SK-N-SH (cell line): ENCODE measurements around the gene CCDC50. TPM values are rescaled to one million over a fixed set of nuclear protein-coding genes. Genes with fewer than 3 reads are reported as not detected.

Experiments
- CTCF ChIA-PET: fragments of 300-600, 350-600 bp; formaldehyde crosslinking; extraction: SDS; loops from one replicate; lab custom pipeline; 2021; lab: Yijun Ruan, JAX
- POLR2A ChIA-PET: fragments of 350-600 bp; sonication (Branson Sonifier 250); formaldehyde crosslinking; extraction: SDS; loops from one replicate; lab custom pipeline; 2020; ENCODE audit warnings: antibody characterized with exemption, inconsistent platforms; lab: Yijun Ruan, JAX
- DNase-seq: peaks from one replicate; pipeline ENCODE4 v3.0.0; 2012
- H2AFZ ChIP-seq: fragments of 200-600 bp; sonication (generic); 2 replicates; pipeline ENCODE4 v1.8.1; 2016; ENCODE audit warnings: antibody characterized with exemption, mild to moderate bottlenecking, low read depth
- H3F3A ChIP-seq: fragments of 200-600 bp; sonication (generic); replicated peaks from 2 replicates; pipeline ENCODE3; 2016; ENCODE audit warnings: antibody characterized with exemption, mild to moderate bottlenecking; ENCODE audit not compliant: insufficient read depth
- H3K27ac ChIP-seq, 2 experiments: fragments of 200-500 bp in 1 of 2; fragments of 200-600 bp in 1 of 2; sonication (Bioruptor generic) in 1 of 2; sonication (generic), shearing (Covaris generic) in 1 of 2; 2 replicates each; pipeline versions ENCODE4 v1.5.1 to v1.6.1; 2014 to 2016; ENCODE audit warnings: low read depth in 2 of 2, inconsistent platforms in 1 of 2, low read length in 1 of 2, mild to moderate bottlenecking in 1 of 2, mixed read lengths in 1 of 2
- H3K27me3 ChIP-seq: fragments of 200-600 bp; sonication (generic), shearing (Covaris generic); 2 replicates; pipeline ENCODE4 v1.6.1; 2016; ENCODE audit warnings: mixed run types; ENCODE audit not compliant: insufficient read depth
- H3K36me3 ChIP-seq, 2 experiments: fragments of 200-500 bp in 1 of 2; fragments of 200-600 bp in 1 of 2; sonication (Bioruptor generic) in 1 of 2; sonication (generic) in 1 of 2; replicated peaks in 1 of 2; 2 replicates each; pipeline versions ENCODE3 to v1.5.1; 2014 to 2016; ENCODE audit warnings: low read length in 1 of 2, mild to moderate bottlenecking in 1 of 2; ENCODE audit not compliant: insufficient read depth in 2 of 2, control insufficient read depth in 1 of 2
- H3K4me1 ChIP-seq, 2 experiments: fragments of 200-500 bp in 1 of 2; fragments of 200-600 bp in 1 of 2; sonication (Bioruptor generic) in 1 of 2; sonication (generic), shearing (Covaris generic) in 1 of 2; 2 replicates each; pipeline versions ENCODE4 v1.5.1 to v1.6.1; 2014 to 2016; ENCODE audit warnings: low read depth in 1 of 2, low read length in 1 of 2, mixed run types in 1 of 2; ENCODE audit not compliant: insufficient read depth in 2 of 2, control insufficient read depth in 1 of 2
- H3K4me2 ChIP-seq: fragments of 200-600 bp; sonication (generic), shearing (Covaris generic); 2 replicates; pipeline ENCODE4 v1.6.1; 2017; ENCODE audit warnings: mixed run types
- H3K4me3 ChIP-seq, 2 experiments: fragments of 200-500 bp in 1 of 2; fragments of 200-600 bp in 1 of 2; sonication (Bioruptor generic) in 1 of 2; sonication (generic), shearing (Covaris generic) in 1 of 2; 2 replicates each; pipeline versions ENCODE4 v1.5.1 to v1.8.1; 2014 to 2016; ENCODE audit warnings: low read depth in 2 of 2, inconsistent platforms in 1 of 2, low read length in 1 of 2, mild to moderate bottlenecking in 1 of 2, mixed read lengths in 1 of 2, moderate library complexity in 1 of 2
- H3K79me2 ChIP-seq: fragments of 200-600 bp; sonication (generic); 2 replicates; pipeline ENCODE4 v1.8.1; 2017; ENCODE audit warnings: mild to moderate bottlenecking; ENCODE audit not compliant: insufficient read depth
- H3K9ac ChIP-seq: fragments of 200-600 bp; sonication (generic); 2 replicates; pipeline ENCODE4 v1.6.1; 2017; ENCODE audit warnings: mixed run types
- H3K9me2 ChIP-seq: fragments of 200-600 bp; sonication (generic); 2 replicates; pipeline ENCODE4 v1.6.1; 2017; ENCODE audit warnings: mixed run types
- H3K9me3 ChIP-seq: fragments of 200-600 bp; sonication (generic); 2 replicates; pipeline ENCODE4 v1.6.1; 2017; ENCODE audit warnings: mixed run types, mild to moderate bottlenecking, moderate library complexity
- H4K20me1 ChIP-seq: fragments of 200-600 bp; sonication (generic); 2 replicates; pipeline ENCODE4 v1.6.1; 2017; ENCODE audit warnings: mild to moderate bottlenecking, mixed run types; ENCODE audit not compliant: insufficient read depth
- CHD2 ChIP-seq: fragments of 150-350 bp; IDR thresholded peaks from 2 replicates; pipeline ENCODE4 v1.6.1; 2018; ENCODE audit warnings: low read length; ENCODE audit not compliant: partially characterized antibody
- ELF1 ChIP-seq: IDR thresholded peaks from 2 replicates; pipeline ENCODE4 v1.4.0; 2012
- EP300 ChIP-seq, 2 experiments: IDR thresholded peaks; 2 replicates each; pipeline versions ENCODE4 v1.4.0 to v1.6.1; 2012; ENCODE audit warnings: borderline replicate concordance in 1 of 2, low read depth in 1 of 2, low read length in 1 of 2
- FOSL2 ChIP-seq: IDR thresholded peaks from 2 replicates; pipeline ENCODE4 v1.4.0; 2012; ENCODE audit warnings: low read depth, mild to moderate bottlenecking, moderate library complexity, borderline replicate concordance
- JUND ChIP-seq: IDR thresholded peaks from 2 replicates; pipeline ENCODE4 v1.4.0; 2012
- MAX ChIP-seq: IDR thresholded peaks from 2 replicates; pipeline ENCODE4 v1.4.0; 2012; ENCODE audit warnings: low read depth
- NFIC ChIP-seq: IDR thresholded peaks from 2 replicates; pipeline ENCODE4 v1.4.0; 2012; ENCODE audit warnings: borderline replicate concordance
- REST ChIP-seq: IDR thresholded peaks from 2 replicates; pipeline ENCODE4 v1.6.1; 2012; ENCODE audit warnings: mild to moderate bottlenecking, low read depth, low read length, moderate library complexity
- RFX5 ChIP-seq: IDR thresholded peaks from 2 replicates; pipeline ENCODE4 v1.6.1; 2012; ENCODE audit warnings: mild to moderate bottlenecking, improper control_type of control experiment, low read length
- SIN3A ChIP-seq: IDR thresholded peaks from 2 replicates; pipeline ENCODE4 v1.6.1; 2012; ENCODE audit warnings: low read depth, mild to moderate bottlenecking, low read length, moderate library complexity, borderline replicate concordance
- TAF1 ChIP-seq: IDR thresholded peaks from 2 replicates; pipeline ENCODE4 v1.6.1; 2012; ENCODE audit warnings: low read depth, mild to moderate bottlenecking, low read length, moderate library complexity, borderline replicate concordance
- TCF12 ChIP-seq: IDR thresholded peaks from 2 replicates; pipeline ENCODE4 v1.4.0; 2012
- TEAD4 ChIP-seq: IDR thresholded peaks from 2 replicates; pipeline ENCODE4 v1.4.0; 2012; ENCODE audit warnings: mild to moderate bottlenecking, borderline replicate concordance; ENCODE audit not compliant: insufficient read depth
- WGBS: methylation state at CpG from one replicate; pipeline ENCODE4 v1.1.6; 2017; ENCODE audit warnings: low lambda C conversion rate; 5-methylcytosine and 5-hydroxymethylcytosine counted together
- polyA plus RNA-seq, 3 experiments: library from polyadenylated mRNA; depleted of rRNA; stranded (reverse); fragments of >200 nt; gene quantifications; 2 replicates each; pipeline ENCODE4 v1.2.3, GENCODE V29; 2012
- TF ChIP-seq, protein P1 (sequence below): IDR thresholded peaks from 2 replicates; pipeline ENCODE4; 2012
- TF ChIP-seq, protein P2 (sequence below): fragments of 200-600 bp; sonication (generic); IDR thresholded peaks from 2 replicates; pipeline ENCODE4 v1.6.1; 2017; ENCODE audit warnings: antibody characterized with exemption, mild to moderate bottlenecking, moderate library complexity
- TF ChIP-seq, protein P3 (sequence below): IDR thresholded peaks from 2 replicates; pipeline ENCODE4 v1.4.0; 2012; ENCODE audit warnings: low read depth, borderline replicate concordance

Gene CCDC50
- polyA plus RNA-seq, 1 of the 3 experiments (the other 2 are of a cell fraction), result 21.9 TPM

DNA sequence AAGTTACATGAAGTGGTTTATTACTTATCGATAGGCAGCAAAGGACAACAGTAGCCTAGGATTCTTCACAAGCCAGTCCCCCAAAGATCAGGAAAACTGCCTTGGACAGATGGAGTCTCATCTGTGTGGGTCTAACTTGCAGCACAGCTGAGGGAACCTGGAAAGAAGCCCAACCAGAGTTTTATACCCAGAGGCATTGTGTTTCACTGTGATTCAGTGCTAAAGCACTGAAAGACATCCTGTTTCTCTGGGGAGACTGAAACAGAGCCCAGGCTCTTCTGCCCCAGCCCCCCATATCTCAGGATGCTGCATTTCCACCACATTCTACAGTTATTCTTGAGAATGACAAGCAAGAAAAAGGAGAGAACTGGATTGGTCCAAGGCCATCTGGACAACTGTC lies 83.6 kb downstream of the CCDC50 start:
- Histone ChIP-seq H3K4me1 (peaks cover 4 to 5% of the 10 kb centered on the region in 2 experiments; a peak in 1 of 4 replicates), H3K9me2 (no peaks in the 10 kb centered on the region), H3K27ac (peak overlapping the region in 1 of 2 experiments; percentile 67; a peak in 2 of 4 replicates), H3K9me3 (peaks cover 18% of the 10 kb centered on the region; the same call in 1 of the 2 replicates), H3K27me3 (no peaks in the 10 kb centered on the region), H3K36me3 (no peaks in the 10 kb centered on the region), H3F3A (peaks cover 5% of the 10 kb centered on the region), H3K79me2 (no peaks in the 10 kb centered on the region), H3K4me3 (no peak overlapping the region), H3K9ac (no peak overlapping the region), H2AFZ (peak overlapping the region; percentile 31; the same call in 1 of the 2 replicates), H4K20me1 (no peaks in the 10 kb centered on the region), H3K4me2 (peak overlapping the region; percentile 39)
- peak; percentile 2 for DNase-seq
- CTCF ChIA-PET, result no interaction called here
- POLR2A ChIA-PET, result no interaction called here
- 6% methylated on average over 1 of the region's 1 CpG for WGBS
- TF ChIP-seq TCF12 (peak; percentile 85), TAF1 (no peak), RFX5 (no peak), REST (no peak), SIN3A (0 out of 2 replicates have a peak, but pooled peaks have one; percentile 22), TEAD4 (no peak), NFIC (peak; percentile 76), MAX (peak; percentile 29; the same call in 1 of the 2 replicates), EP300 (IDR thresholded peaks at IDR 0.05; ENCODE audit: borderline replicate concordance in 1 of 2, low read depth in 1 of 2, low read length in 1 of 2) (peak in 1 of 2 experiments; percentile 68; a peak in 1 of 4 replicates), JUND (peak; percentile 55), CHD2 (no peak), ELF1 (no peak; the same call in 1 of the 2 replicates), FOSL2 (peak; percentile 51; the same call in 1 of the 2 replicates)
- TF ChIP-seq, protein P1, sequence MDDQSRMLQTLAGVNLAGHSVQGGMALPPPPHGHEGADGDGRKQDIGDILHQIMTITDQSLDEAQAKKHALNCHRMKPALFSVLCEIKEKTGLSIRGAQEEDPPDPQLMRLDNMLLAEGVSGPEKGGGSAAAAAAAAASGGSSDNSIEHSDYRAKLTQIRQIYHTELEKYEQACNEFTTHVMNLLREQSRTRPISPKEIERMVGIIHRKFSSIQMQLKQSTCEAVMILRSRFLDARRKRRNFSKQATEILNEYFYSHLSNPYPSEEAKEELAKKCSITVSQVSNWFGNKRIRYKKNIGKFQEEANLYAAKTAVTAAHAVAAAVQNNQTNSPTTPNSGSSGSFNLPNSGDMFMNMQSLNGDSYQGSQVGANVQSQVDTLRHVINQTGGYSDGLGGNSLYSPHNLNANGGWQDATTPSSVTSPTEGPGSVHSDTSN, result peak; percentile 65
- TF ChIP-seq, protein P2, sequence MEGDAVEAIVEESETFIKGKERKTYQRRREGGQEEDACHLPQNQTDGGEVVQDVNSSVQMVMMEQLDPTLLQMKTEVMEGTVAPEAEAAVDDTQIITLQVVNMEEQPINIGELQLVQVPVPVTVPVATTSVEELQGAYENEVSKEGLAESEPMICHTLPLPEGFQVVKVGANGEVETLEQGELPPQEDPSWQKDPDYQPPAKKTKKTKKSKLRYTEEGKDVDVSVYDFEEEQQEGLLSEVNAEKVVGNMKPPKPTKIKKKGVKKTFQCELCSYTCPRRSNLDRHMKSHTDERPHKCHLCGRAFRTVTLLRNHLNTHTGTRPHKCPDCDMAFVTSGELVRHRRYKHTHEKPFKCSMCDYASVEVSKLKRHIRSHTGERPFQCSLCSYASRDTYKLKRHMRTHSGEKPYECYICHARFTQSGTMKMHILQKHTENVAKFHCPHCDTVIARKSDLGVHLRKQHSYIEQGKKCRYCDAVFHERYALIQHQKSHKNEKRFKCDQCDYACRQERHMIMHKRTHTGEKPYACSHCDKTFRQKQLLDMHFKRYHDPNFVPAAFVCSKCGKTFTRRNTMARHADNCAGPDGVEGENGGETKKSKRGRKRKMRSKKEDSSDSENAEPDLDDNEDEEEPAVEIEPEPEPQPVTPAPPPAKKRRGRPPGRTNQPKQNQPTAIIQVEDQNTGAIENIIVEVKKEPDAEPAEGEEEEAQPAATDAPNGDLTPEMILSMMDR, result no peak
- TF ChIP-seq, protein P3, sequence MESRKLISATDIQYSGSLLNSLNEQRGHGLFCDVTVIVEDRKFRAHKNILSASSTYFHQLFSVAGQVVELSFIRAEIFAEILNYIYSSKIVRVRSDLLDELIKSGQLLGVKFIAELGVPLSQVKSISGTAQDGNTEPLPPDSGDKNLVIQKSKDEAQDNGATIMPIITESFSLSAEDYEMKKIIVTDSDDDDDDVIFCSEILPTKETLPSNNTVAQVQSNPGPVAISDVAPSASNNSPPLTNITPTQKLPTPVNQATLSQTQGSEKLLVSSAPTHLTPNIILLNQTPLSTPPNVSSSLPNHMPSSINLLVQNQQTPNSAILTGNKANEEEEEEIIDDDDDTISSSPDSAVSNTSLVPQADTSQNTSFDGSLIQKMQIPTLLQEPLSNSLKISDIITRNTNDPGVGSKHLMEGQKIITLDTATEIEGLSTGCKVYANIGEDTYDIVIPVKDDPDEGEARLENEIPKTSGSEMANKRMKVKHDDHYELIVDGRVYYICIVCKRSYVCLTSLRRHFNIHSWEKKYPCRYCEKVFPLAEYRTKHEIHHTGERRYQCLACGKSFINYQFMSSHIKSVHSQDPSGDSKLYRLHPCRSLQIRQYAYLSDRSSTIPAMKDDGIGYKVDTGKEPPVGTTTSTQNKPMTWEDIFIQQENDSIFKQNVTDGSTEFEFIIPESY, result no peak
